Tongue (tissue), 2 donors: Measurements from ENCODE around the gene PRKCA. TPM values are rescaled to one million over a fixed set of nuclear protein-coding genes. Genes with fewer than 3 reads are reported as not detected.
A peak's percentile ranks its signal among the peaks of the same experiment; 100 is the strongest.

Experiments used
- DNase-seq: peaks from one replicate; pipeline ENCODE4 v3.0.0-alpha.2; 2015
- total RNA-seq: library from RNA; depleted of rRNA; stranded (reverse); fragments of >200 nt; gene quantifications from one replicate; pipeline ENCODE4 v1.2.3, GENCODE V29; 2014

Gene PRKCA
- total RNA-seq, 1 donor from 2014 or later: 8.0 TPM

DNA sequence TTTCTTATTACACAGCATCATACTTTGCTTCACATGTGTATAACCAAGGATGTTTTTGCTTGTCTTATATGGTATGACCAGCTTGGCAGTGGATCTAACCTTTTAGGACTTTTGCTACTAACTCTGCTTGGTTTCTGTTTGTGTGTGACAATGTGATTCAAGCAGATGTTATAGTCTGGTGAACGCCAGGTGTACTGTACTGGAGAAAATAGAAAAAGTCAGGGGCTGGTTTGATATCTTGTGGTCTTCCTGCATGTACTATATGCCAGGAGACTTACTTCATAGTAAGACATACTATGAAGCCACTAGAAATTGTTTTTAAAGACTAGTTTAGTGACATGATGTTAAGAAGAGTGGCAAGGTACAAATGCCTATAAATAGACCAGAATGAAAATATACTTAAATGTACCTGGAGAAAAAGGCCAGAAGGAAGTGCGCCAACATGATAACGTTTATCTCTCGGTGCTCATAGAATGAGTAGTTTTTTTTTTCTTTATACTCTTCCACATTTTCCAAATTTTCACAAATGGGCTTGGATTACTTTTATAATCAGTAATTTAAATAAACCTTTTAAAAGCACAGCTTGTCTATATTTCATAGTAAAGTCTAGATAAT, 112.3 kb downstream of the PRKCA start:
- DNase-seq: no peak

DNA sequence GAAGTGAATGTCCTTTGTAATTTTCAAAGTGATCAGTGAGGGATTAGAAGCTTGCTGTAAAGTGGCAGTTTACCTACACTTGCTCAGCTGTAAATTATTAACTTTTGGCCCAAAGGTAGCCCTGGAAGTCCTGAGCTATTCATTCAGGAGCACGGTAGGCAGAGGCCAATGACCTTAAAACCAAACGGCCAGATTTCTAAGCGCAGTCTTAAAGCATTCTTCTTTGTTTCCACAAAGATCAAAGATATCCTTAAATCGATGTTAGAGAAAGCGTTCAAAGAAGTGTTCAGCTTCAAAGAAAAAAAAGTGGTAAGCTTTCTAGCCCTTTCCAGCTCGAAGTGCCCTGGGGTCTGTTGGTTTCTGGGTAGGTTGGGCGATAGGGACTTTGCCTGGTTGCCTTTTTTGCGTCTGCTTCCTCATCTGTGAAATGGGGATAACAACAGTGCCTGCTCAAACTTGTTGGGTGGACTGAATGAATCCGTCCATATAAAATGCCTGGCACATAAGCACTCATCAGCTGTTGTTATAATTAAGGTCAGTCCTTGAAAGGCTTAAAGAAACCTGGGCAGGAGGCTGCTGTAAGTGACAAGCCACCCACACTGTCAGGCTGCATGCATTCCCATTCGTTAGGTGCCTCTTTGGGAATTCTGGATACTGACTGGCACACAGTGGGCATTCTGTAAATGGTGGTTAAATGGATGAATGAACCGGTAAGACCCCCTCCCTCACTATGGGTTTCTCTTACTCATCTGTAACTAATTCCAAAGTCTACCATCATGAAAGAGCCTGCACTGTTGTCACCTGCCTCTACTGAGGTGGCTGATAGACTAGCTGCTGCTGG, 113.2 kb downstream of the PRKCA start:
- no peak for DNase-seq

DNA sequence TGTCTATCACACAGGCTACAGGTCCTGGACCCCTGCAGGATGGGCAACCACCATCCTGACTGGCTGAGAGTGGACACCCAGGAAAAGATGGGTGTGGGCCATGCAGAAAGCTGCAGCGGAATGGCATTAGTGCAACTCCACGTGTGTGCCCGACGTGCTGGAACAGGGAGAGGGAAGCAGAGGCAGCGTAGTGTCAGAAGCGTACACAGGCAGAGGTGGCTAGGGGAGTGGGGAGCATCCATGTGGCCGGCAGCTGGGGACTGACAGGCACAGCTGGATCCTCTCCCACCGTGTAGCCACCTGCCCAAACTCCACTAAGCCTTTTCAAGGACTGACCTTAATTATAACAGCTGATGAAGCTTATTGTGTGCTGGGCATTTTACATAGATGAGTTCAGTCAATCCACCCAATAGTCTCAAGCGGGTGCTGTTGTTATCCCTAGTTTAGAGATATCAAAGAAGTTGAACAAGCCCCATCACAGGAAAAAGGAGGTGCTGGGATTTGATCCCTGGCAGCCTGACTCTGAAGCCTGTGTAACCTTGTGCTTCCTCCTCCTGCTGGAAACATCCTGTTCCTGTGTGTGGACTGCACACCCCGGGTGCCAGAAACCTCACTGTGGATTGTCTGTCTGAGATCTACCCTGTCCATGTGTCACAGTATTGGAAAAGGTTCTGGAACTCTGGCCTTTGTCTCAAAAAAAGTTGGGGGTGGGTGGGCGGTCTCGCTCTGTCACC, 114.0 kb downstream of the PRKCA start:
- DNase-seq: peak; percentile 70

DNA sequence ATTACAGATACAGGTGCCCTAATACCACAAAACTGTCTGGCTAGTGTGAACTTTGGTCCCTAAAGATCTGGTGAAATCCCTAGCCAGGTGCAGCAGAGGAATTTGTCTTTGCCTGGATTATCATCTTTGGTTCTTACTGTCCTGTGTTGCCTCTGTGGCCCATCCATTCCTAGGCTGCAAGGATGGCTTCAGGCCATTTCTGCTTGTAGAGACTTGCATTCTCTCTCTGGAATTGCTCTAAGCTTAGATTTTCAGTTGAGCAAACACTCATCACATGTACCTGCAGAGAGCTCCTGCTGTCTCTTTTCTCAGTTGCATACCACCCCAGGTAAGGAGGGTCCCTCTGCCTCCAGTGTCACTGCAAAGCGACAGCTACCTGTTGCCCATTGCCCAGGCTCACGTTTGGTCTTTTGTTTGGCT, 114.9 kb downstream of the PRKCA start:
- peak; percentile 24 for DNase-seq

DNA sequence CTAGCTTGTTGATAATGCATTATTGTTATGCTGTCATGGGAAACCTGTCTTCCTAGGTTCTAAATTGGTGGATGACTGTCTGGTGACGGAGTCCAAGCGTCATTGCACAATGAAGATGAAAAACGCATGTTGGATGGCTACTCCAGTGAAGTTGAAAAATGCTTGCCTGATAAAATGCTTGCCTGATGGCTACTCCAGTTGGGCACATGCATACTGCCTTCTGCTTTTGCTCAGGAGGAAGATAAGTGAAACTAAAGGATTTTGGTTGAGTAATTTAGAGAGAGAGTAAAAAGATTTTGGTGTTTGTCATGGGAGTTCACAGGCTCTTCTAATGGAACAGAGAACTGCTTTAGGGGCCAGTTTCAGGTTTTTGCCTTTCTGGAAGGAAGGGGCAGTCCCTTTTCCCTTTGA, 118.6 kb downstream of the PRKCA start:
- DNase-seq: no peak

DNA sequence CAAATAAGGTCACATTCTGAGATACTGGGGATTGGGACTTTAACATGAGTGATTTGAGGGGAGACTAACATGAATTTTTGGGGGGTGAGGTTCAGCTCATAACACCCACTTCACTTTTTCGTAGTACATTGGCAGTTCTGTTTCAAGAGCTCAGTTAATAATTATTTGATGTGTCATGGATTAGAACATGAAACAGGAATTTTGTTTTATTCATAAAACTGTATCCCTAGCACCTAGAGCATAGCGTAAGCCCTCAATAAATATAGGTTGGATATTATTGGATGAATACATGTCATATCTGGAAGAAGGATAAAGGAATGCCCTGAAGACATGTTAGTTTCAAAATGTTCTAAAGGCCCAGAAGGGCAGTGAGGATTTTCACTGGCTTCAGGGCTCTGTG, 119.8 kb downstream of the PRKCA start:
- no peak for DNase-seq

DNA sequence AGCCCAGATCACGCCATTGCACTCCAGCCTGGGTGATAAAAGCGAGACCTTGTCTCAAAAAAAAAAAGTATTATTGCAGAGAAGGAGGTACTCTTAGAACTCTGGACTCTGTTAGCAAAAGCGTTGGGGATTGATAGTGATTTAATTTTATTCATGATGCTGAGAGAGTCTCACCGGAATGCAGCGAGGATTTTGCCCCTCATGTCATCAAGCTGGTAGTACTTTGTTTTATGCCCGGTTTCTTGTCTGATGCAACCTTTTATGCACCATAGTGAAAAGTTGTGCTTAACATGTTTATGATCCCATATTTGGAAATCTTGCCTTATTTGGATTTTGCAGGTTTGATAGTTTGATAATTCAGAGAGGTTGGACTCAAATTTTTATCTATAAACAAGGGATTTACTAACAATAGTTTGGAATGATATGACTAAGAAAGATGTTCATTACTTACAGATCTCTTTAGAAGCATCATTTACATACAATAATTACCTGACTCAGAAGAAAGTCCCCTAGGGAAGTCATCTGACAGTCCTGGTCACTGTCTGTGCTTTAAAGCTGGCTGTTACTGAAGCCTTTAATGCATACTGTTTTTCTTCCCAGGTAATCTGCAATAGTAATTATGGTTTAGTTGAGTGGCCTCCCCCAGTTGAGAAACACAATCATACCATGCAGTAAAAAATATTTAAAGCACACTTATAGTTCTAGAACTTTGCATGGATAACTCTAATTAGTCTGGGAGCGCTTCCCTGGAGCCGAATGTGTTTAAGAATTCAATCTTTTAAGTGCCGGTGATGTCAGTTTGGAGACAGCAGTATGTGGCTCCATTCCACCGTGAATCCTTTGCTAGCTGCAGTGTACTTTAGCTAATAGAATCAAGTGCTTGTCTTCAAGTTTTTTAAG, 120.9 kb downstream of the PRKCA start:
- peak; percentile 61 for DNase-seq

DNA sequence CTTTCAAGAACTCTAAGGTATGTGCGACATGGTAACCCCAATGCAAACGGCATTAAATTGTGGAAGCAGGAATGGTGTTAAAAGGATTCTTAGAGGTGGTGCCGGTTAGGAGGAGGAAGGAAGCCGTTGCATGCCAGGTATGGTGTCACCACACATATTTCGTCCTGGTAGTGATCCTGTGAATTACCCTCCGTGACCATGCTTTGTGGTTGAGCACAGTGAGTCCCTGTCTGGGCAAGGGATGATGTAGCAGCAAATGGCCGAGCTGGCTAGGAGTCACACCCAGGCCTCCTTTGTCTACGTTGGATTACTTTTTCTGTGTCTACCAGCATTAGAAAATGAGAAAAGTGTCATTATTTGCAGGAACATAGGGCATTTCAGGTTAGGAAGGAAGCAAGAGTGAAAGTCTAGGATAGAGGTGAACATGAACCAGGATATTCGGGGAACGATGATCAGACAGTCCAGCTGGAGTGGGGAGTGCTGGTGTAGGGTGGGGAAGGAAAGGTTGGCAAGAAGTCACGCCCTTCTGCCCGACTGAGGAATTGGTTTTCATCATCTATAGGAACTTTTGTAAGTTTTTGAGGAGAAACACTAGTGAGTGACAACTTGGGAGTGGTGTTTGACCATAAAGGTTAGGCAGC, 123.5 kb downstream of the PRKCA start:
- no peak for DNase-seq

DNA sequence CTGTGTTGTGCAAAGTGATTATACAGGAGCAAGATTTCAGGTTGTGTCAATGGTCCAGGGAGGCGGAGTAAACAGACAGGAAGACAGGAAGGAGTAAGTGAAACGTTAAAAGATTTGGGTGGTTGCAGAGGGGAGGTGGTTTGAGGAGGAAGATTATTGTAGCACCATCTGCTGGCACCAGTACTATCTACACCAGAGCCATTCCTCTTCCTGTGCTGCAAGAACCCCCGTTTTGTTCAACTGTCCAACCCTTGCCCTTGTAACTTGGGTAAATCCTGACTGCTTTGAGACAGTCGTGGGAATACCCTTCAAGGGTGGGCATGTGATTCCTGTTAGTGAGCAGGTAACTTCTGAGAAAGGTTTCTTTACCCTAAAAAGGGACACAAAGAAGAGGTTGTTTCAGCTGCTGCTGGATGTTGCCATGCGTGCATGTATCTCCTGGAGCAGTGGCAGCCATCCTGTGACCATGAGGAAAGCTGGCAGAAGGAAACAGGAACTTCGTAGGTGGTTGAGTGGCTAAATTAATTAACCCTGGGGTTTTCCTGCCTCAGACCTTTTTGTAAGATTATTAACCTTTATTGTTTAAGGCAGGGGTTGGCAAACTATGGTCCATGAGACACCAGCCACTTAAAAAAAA, 124.1 kb downstream of the PRKCA start:
- DNase-seq: no peak

DNA sequence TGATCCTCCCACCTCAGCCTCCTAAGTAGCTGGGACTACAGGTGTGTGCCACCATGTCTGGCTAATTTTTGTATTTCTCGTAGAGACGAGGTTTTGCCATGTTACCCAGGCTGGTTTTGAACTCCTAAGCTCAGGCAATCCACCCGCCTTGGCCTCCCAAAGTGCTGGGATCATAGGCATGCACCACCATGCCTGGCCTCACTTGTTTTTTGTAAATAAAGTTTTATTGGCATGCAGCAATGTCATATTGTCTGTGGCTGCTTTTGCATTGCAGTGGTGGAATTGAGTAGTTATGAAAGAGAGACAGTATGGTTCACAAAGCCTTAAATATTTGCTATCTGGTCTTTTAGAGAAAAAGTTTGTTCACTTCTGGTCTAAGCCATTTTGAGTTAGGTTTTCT, 124.7 kb downstream of the PRKCA start:
- no peak for DNase-seq

DNA sequence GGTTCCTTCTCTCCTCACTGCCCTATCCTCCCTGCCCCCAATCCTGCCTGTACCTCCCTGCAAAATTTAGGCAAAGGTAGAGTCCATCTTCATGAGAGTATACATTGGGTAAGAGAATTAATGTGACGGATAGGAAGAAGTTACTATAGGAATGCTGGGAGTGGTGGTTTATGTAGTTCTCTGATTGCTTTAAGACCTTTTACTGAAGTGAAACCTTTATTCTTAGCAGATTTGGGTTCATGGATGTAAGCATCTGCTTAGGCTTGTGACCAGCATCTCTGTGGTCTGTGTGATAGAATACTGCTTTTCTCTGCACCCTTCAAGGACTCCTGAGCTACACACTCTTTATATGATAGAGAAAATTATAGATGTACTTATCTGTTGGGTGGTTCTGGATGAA, 127.3 kb downstream of the PRKCA start:
- no peak for DNase-seq

DNA sequence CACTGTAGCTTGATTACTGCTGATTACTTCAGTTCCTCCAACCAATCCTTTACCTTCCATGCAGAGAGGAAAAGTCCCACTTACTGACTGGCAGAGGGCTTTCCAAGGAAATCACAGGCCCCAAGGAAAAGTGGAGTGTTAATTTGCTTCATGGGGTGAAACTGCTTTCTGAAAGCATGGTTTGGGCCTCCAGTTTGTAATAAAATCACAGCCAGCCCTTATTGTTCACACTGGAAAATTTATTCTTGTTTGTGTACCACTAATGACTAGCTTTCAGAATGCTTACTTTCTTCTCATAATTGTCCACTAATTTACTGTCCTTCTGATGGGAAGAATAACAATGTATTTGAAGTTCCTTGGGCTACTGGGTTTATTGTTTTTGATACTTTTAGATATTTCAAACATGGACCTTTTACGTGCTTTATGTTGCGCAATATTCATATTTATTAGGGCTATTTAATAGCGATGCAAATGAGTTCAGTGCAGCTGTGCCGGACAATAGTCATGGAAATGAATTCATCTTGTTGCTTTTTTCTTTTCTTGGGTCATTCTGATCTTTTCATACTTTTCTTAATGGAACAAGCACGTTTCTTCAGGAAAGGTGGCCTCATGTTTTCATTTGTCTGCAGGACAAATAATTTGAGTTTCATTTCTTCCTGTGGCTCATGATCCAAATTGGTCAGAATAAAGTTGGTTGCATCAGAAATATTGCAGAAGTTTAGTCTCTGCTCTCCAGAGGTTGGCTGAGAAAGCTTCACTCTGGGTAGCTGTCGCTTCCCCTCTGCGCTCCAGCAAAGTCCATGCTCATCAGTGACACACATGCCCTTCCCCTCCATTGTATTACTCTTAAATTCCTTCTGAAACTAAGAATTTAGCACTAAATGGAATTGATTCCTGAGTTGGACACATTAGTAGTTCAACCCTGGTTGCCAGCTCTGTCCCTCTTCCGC, 128.7 kb downstream of the PRKCA start:
- no peak for DNase-seq

DNA sequence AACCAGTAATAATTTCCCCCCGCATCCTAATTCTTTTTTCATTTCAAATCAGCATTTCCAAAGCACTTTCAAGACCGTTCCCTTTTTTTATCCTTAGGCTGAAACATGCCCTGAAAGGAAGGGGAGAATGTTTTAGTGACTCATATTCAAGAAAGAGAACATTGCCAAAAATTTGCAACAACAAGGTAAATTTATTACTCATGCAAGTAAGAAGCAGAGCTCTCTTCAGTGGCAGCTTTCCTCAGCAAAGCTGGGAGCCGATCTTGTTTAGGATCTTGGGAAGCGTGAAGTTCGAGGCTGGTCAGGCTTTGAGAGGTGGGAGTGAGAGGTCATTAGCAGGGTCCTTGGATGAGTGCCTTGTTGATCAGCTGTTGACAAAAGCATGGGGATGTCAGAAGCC, 129.5 kb downstream of the PRKCA start:
- DNase-seq: peak; percentile 34

DNA sequence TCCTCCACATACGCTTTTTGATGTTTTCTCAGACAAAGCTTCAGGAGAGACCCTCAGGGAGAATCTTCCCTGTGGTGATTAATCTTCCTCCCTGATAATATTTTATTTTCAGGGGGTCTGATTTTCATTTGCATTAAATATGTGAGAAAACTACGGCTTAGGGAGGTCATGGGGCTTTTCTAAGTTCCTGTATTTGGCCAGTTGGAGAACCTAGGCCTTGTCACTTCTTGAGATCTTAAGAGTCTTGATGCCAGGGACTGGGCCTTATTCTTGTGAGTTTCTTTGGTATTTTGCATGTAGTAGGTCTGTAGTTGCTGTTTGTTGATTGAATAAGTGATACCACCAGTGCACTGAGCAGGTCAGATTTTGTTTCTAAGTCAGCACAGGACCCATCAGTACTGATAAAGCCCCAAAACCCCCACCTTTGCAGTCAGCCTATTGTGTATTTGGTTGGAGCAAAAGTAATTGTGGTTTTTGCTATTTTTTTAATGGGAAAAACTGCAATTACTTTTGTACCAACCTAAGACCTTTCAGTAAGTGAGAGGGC, 130.1 kb downstream of the PRKCA start:
- no peak for DNase-seq

DNA sequence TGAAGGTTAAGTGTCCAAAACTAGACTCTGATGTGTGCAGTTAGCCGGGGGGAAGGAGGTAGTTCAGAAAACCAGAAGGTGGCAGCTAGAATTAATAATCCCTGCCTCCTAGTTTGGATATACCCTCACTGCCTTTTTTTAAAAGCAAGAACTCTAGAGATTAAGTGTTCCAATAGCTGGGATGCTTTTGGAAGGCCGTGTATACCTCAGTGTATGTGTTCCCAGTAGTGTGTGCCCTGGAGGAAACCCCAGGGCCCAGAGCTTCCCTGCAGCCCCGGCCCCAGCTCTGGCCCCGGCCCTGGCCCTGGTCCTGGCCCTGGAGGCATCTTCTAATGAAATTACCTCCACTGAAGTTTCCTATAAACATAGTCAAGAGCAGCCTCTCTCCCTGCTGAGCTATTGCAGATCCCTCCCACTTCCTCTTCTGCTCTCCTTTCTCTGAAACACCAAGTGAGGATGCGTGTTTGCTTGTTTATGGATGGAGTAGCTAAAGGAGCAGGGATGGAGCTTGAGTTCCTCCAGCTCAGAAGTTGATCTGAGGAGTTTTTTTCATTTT, 130.7 kb downstream of the PRKCA start:
- DNase-seq: peak; percentile 47

DNA sequence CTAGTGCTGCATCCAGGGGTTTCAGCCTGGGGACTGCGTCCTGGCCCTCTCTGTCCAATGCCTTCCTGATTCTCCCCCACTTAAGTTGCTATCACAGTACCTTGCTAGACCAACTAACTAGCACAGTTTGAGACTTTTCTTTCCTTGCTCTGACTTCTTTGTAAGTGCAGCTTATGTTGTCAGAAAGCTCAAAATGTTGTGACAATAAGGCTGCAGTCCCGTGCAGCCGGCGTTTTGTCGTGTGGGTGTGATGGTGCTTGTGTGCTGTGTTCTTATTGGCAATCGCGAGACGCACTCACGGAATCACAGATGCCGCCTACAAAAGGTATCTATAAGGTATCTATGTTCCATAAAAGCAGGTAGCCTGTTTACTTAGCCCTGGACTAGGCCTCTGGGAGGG, 132.8 kb downstream of the PRKCA start:
- DNase-seq: no peak

DNA sequence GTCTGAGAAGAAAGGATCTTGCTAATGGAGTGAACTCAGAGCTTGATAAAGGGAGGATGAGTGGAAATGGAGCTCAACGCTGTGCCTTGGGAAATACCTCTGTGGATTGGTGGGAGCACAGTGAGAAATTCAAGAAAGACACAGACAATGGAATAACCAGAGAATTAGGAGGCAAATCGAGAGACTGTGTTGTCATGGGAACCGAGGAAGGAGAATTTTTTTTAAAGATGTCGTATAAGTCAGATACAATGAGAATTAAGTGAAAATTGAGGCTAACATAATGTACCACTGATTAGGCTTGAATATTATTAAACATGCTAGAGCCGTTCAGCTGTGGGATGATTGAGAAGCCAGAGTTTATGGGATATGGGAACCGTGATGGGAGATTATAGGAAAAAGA, 134.2 kb downstream of the PRKCA start:
- DNase-seq: no peak

DNA sequence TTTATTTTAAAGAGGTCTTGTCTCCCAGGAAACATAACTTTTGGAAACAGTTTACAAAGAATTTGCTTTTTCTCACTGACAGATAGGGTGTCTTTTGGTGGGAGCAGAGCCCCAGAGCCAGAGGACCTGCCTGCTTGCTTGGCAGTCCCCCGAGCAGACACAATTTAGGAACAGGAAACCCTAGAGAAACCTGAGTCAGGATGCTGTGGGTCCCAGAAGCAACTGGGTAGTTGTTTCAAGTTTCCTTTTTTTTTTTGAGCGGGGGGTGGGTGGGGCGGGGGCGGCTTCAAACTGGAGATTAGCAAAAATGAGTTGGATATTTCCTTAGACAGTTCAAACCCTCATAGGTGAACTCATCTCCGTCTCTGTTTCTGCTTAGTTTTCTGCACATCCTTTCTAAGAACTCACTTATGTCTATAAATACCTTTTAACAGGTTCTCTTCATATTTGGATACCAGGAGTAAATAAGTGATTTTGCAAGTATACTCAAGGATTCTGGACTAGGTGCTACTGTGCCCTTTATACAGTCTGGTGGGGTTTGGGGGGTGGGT, 135.1 kb downstream of the PRKCA start:
- peak; percentile 34 for DNase-seq

DNA sequence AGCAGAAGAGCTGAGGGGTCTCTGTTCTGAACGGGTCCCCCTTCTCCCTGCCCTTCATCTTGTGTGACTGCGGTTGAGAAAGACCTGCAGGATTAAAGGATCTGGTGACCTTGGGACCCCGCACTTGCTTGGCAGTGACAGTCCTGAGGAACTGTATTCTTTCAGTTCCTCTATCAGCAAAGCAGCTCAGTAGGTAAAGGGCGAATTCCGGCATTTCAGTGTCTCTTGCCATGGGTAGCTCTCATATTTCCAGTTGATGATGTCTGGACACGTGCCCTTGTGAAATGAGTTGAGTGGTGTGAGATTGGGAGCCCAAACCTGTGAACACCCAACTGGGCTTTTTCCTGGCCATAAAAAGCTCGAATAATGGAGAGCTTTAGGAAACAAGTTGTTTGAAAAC, 135.7 kb downstream of the PRKCA start:
- DNase-seq: no peak
